Panc1 (cell line): Measurements from ENCODE around the gene TEX22. TPM values are rescaled to one million over a fixed set of nuclear protein-coding genes. Genes with fewer than 3 reads are reported as not detected.

Experiments used
- ATAC-seq: fragments of 200-7000 bp; cut with Tn5 transposase; 2 replicates; pipeline ENCODE4 v1.9.1; 2020; ENCODE audit warnings: mild to moderate bottlenecking, moderate library complexity
- BruUV-seq: library from RNA; stranded (reverse); fragments of 400-500 nt; replicated peaks from 2 replicates; lab custom pipeline; 2021; lab: Mats Ljungman, UMichigan
- CTCF ChIA-PET: fragments of 300-600 bp; sonication (Branson Sonifier 250); formaldehyde crosslinking; loops from one replicate; lab custom pipeline; 2022; ENCODE audit warnings: antibody characterized with exemption; lab: Charles Lee
- POLR2A ChIA-PET: fragments of 300-600 bp; sonication (Branson Sonifier 250); formaldehyde crosslinking; loops from one replicate; lab custom pipeline; 2022; ENCODE audit warnings: antibody characterized with exemption; lab: Charles Lee
- DNase-seq: peaks from one replicate; pipeline ENCODE4 v3.0.0-alpha.2; 2010; ENCODE audit warnings: low read depth, low spot score
- H3K27ac ChIP-seq: 2 replicates; pipeline ENCODE4 v1.5.1; 2011; ENCODE audit warnings: mild to moderate bottlenecking, low read length, inconsistent platforms
- H3K27me3 ChIP-seq: fragments of 200-500 bp; sonication (Bioruptor generic); 2 replicates; pipeline ENCODE4 v1.6.0; 2014; ENCODE audit warnings: low read length, inconsistent platforms; ENCODE audit not compliant: control insufficient read depth, insufficient read depth
- H3K36me3 ChIP-seq: fragments of 200-500 bp; sonication (Bioruptor generic); 2 replicates; pipeline ENCODE4 v1.5.1; 2014; ENCODE audit warnings: inconsistent platforms, mild to moderate bottlenecking, low read length, moderate library complexity; ENCODE audit not compliant: control insufficient read depth, insufficient read depth
- H3K4me1 ChIP-seq: 2 replicates; pipeline ENCODE4 v1.5.1; 2011; ENCODE audit warnings: inconsistent platforms, mild to moderate bottlenecking, low read length, moderate library complexity; ENCODE audit not compliant: control insufficient read depth, insufficient read depth
- H3K4me3 ChIP-seq, 2 experiments: 2 replicates each; pipeline ENCODE4 v1.5.1; 2011 to 2012; ENCODE audit warnings: low read depth in 2 of 2, low read length in 2 of 2, mild to moderate bottlenecking in 2 of 2, inconsistent platforms in 1 of 2, moderate library complexity in 1 of 2
- H3K9me3 ChIP-seq: fragments of 200-500 bp; sonication (Bioruptor generic); 2 replicates; pipeline ENCODE4 v1.5.1; 2014; ENCODE audit warnings: low read depth, mild to moderate bottlenecking, inconsistent platforms, low read length, moderate library complexity; ENCODE audit not compliant: control insufficient read depth, insufficient read depth
- POLR2AphosphoS5 ChIP-seq: IDR thresholded peaks from 2 replicates; pipeline ENCODE4 v1.6.1; 2012; ENCODE audit warnings: mild to moderate bottlenecking, low read depth, low read length, moderate library complexity
- SIN3A ChIP-seq: IDR thresholded peaks from 2 replicates; pipeline ENCODE4 v1.6.1; 2012; ENCODE audit warnings: low read depth, mild to moderate bottlenecking, low read length, moderate library complexity, borderline replicate concordance; ENCODE audit not compliant: insufficient read depth
- TCF7L2 ChIP-seq: IDR thresholded peaks from 2 replicates; pipeline ENCODE4 v1.6.1; 2011; ENCODE audit warnings: mild to moderate bottlenecking, low read depth, low read length, inconsistent platforms
- in situ Hi-C: cut with HindIII; loops from 2 replicates; pipeline ENCODE4 v1.10.0; 2016; ENCODE audit warnings: low sequenced_read_pairs, low pct_unique_long_range_greater_than_20kb
- intact Hi-C: fragments of 100-400 bp; cut with micrococcal nuclease; formaldehyde crosslinking; loops from one replicate; pipeline ENCODE4 v1.10.0; 2022; ENCODE audit not compliant: unreplicated experiment
- total RNA-seq: library from RNA; stranded (reverse); gene quantifications from one replicate; pipeline ENCODE4 v1.2.1, GENCODE V29; 2021; ENCODE audit not compliant: unreplicated experiment
- TF ChIP-seq, protein P1 (sequence below): fragments of 450-650 bp; IDR thresholded peaks from 2 replicates; pipeline ENCODE4 v1.5.1; 2017; ENCODE audit warnings: mild to moderate bottlenecking
- TF ChIP-seq, protein P2 (sequence below), 2 experiments: IDR thresholded peaks; 2 replicates each; pipeline ENCODE4 v1.6.1; 2011 to 2012; ENCODE audit warnings: low read depth in 2 of 2, control low read depth in 1 of 2, low read length in 1 of 2, mild to moderate bottlenecking in 1 of 2, moderate library complexity in 1 of 2; ENCODE audit not compliant: insufficient read depth in 1 of 2

Gene TEX22
- total RNA-seq, 1 experiment from 2014 or later, result 2.9 TPM

DNA sequence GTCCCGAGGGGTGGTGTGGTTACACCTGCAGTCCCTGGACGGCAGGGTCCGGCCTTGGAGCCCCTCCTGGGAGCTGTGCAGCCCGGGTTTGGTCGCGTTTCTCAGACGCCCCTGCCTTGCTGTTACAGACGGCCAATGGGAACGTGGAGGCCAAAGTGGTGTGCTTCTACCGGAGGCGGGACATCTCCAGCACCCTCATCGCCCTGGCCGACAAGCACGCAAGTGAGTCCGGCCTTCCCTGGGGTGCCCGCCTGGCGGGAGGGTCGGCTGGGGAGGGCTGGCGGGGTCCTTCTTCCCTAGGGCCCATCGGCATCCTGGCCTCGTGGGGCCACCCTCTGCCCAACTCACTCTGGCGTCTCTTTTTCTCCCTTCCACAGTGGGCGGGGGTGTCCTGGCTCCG is 47.0 kb downstream of the TEX22 start:
- Histone ChIP-seq H3K4me1 (no peaks in the 10 kb centered on the region), H3K27ac (no peak overlapping the region), H3K36me3 (no peaks in the 10 kb centered on the region; the same call in 1 of the 2 replicates), H3K4me3 (no peak overlapping the region), H3K9me3 (no peaks in the 10 kb centered on the region), H3K27me3 (no peaks in the 10 kb centered on the region)
- no TSS peak for BruUV-seq
- intact Hi-C loops (no loop called here), in situ Hi-C loops (no loop called here)
- CTCF ChIA-PET, result no interaction called here
- ATAC-seq, result no peak
- DNase-seq, result no peak
- TF ChIP-seq, protein P1, sequence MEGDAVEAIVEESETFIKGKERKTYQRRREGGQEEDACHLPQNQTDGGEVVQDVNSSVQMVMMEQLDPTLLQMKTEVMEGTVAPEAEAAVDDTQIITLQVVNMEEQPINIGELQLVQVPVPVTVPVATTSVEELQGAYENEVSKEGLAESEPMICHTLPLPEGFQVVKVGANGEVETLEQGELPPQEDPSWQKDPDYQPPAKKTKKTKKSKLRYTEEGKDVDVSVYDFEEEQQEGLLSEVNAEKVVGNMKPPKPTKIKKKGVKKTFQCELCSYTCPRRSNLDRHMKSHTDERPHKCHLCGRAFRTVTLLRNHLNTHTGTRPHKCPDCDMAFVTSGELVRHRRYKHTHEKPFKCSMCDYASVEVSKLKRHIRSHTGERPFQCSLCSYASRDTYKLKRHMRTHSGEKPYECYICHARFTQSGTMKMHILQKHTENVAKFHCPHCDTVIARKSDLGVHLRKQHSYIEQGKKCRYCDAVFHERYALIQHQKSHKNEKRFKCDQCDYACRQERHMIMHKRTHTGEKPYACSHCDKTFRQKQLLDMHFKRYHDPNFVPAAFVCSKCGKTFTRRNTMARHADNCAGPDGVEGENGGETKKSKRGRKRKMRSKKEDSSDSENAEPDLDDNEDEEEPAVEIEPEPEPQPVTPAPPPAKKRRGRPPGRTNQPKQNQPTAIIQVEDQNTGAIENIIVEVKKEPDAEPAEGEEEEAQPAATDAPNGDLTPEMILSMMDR, result no peak
- TF ChIP-seq POLR2AphosphoS5, result no peak
- POLR2A ChIA-PET, result no interaction called here

DNA sequence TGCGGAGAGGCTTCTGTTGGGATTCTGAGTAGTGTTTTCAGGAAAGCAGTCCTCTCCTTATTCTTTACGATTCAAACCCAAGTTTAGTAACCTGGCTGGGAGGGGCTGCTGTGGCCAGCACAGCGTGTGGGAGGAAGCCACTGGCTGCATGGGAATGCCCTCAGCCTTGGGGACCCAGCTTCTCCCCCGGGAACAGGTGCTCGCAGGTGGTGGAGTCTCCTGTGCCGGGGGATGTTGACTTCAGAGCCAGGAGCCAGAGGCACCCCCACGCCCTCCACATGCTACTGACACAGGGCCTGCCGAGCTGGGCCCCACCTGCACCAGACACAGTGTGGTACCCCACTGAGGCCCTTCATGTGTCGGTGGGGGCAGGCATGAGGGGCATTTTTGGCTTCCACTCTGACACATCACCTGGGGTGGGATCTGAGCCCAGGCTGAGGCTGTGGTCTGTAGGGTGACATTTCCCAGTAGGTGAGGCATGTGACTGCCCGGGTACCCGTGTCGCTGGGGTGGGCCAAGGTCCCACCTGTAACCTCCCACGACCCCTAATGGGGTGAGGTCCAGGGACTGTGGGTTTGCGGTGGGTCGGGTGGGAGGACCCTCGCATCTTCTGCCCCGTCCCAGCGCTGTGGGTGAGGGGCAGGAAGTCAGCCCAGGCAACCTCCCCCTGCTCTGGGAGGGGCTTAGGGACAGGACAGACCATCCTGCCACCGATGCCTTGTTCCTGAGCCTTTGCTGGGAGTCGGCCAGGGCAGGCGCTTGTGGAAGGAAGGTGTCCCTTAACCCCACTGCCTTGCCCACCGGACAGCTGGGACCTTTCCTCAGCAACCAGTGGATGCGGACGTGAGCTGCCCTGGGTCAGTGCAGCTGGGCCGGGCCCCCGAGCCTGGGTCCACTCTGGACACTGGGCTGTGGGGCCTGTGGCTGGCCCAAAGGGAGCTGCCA is 47.8 kb downstream of the TEX22 start:
- in situ Hi-C loops, result no loop called here
- no peaks in the 10 kb centered on the region; the same call in 1 of the 2 replicates for H3K36me3 ChIP-seq
- no peaks in the 10 kb centered on the region for H3K27me3 ChIP-seq
- H3K9me3 ChIP-seq, result no peaks in the 10 kb centered on the region
- ChIA-PET CTCF (no interaction called here), POLR2A (no interaction called here)
- H3K4me1 ChIP-seq, result no peaks in the 10 kb centered on the region
- no peak for TF ChIP-seq SIN3A
- TF ChIP-seq, protein P2, sequence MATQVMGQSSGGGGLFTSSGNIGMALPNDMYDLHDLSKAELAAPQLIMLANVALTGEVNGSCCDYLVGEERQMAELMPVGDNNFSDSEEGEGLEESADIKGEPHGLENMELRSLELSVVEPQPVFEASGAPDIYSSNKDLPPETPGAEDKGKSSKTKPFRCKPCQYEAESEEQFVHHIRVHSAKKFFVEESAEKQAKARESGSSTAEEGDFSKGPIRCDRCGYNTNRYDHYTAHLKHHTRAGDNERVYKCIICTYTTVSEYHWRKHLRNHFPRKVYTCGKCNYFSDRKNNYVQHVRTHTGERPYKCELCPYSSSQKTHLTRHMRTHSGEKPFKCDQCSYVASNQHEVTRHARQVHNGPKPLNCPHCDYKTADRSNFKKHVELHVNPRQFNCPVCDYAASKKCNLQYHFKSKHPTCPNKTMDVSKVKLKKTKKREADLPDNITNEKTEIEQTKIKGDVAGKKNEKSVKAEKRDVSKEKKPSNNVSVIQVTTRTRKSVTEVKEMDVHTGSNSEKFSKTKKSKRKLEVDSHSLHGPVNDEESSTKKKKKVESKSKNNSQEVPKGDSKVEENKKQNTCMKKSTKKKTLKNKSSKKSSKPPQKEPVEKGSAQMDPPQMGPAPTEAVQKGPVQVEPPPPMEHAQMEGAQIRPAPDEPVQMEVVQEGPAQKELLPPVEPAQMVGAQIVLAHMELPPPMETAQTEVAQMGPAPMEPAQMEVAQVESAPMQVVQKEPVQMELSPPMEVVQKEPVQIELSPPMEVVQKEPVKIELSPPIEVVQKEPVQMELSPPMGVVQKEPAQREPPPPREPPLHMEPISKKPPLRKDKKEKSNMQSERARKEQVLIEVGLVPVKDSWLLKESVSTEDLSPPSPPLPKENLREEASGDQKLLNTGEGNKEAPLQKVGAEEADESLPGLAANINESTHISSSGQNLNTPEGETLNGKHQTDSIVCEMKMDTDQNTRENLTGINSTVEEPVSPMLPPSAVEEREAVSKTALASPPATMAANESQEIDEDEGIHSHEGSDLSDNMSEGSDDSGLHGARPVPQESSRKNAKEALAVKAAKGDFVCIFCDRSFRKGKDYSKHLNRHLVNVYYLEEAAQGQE (IDR thresholded peaks at IDR 0.05; ENCODE audit: insufficient read depth in 1 of 2, low read depth in 2 of 2, low read length in 1 of 2), result no peak
- TF ChIP-seq, protein P1, result no peak
- no peak for TF ChIP-seq POLR2AphosphoS5
- TF ChIP-seq TCF7L2, result no peak
- no peak for DNase-seq
- intact Hi-C loops, result no loop called here
- H3K4me3 ChIP-seq, result no peak overlapping the region
- no peak overlapping the region for H3K27ac ChIP-seq
- no TSS peak for BruUV-seq
- ATAC-seq, result no peak
